Neutrophil (primary cell): ENCODE data around the gene EYS.
"Not testable (repeated sequence)": the region's sequence is repeated elsewhere in the genome, so short reads cannot be mapped to it uniquely, and the experiment has no call there.

Experiments used
- H3K27ac ChIP-seq: fragments of 200-600 bp; sonication (generic); 2 replicates; pipeline ENCODE4 v1.5.1; 2016; ENCODE audit warnings: mild to moderate bottlenecking, moderate library complexity
- H3K27me3 ChIP-seq: fragments of 200-600 bp; sonication (generic); 2 replicates; pipeline ENCODE4 v1.6.0; 2016; ENCODE audit warnings: mild to moderate bottlenecking
- H3K36me3 ChIP-seq: fragments of 200-600 bp; sonication (generic); 2 replicates; pipeline ENCODE4 v1.5.1; 2017
- H3K4me1 ChIP-seq, 2 experiments: fragments of 200-600 bp in 1 of 2; sonication (generic) in 1 of 2; 1 replicate in 1 of 2; 2 replicates in 1 of 2; pipeline versions ENCODE4 v1.5.1 to v1.6.1; 2013 to 2016; ENCODE audit warnings: low read depth in 1 of 2, low read length in 1 of 2, mild to moderate bottlenecking in 1 of 2, moderate library complexity in 1 of 2; ENCODE audit not compliant: control insufficient read depth in 1 of 2, insufficient read depth in 1 of 2
- H3K4me3 ChIP-seq, 2 experiments: fragments of 200-600 bp in 1 of 2; sonication (generic) in 1 of 2; 1 replicate in 1 of 2; 2 replicates in 1 of 2; pipeline ENCODE4 v1.5.1; 2013 to 2016; ENCODE audit warnings: low read depth in 1 of 2, low read length in 1 of 2, mild to moderate bottlenecking in 1 of 2, moderate library complexity in 1 of 2
- H3K9me3 ChIP-seq: fragments of 200-600 bp; sonication (generic); 2 replicates; pipeline ENCODE4 v1.5.1; 2016
- TF ChIP-seq, protein P1 (sequence below): fragments of 200-600 bp; sonication (generic); IDR thresholded peaks from 2 replicates; pipeline ENCODE4 v1.5.1; 2016; ENCODE audit warnings: antibody characterized with exemption

The EYS gene

DNA sequence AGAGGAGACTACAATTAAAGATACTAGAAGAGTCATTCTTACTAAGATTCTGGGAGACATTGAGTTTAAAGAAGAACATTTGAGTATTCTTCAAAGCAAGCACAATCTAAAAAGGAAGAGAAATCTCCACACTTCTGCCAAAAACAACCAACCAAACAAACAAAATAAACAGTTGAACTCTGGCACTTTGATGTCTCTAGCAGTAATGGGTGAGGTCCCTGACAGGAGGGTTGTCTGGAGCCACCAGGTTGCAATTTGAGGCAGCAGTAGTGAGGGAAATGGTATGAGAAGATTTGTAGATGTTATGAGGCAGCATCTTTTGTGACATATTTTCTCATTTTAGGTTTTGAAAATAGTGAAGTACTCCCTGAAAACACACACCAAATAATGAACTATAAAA, 1963.3 kb downstream of the EYS start:
- Histone ChIP-seq H3K27ac (no peak overlapping the region), H3K27me3 (no peaks in the 10 kb centered on the region), H3K4me3 (no peak overlapping the region), H3K9me3 (no peaks in the 10 kb centered on the region), H3K36me3 (no peaks in the 10 kb centered on the region), H3K4me1 (no peaks in the 10 kb centered on the region)
- TF ChIP-seq, protein P1, sequence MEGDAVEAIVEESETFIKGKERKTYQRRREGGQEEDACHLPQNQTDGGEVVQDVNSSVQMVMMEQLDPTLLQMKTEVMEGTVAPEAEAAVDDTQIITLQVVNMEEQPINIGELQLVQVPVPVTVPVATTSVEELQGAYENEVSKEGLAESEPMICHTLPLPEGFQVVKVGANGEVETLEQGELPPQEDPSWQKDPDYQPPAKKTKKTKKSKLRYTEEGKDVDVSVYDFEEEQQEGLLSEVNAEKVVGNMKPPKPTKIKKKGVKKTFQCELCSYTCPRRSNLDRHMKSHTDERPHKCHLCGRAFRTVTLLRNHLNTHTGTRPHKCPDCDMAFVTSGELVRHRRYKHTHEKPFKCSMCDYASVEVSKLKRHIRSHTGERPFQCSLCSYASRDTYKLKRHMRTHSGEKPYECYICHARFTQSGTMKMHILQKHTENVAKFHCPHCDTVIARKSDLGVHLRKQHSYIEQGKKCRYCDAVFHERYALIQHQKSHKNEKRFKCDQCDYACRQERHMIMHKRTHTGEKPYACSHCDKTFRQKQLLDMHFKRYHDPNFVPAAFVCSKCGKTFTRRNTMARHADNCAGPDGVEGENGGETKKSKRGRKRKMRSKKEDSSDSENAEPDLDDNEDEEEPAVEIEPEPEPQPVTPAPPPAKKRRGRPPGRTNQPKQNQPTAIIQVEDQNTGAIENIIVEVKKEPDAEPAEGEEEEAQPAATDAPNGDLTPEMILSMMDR, result no peak

DNA sequence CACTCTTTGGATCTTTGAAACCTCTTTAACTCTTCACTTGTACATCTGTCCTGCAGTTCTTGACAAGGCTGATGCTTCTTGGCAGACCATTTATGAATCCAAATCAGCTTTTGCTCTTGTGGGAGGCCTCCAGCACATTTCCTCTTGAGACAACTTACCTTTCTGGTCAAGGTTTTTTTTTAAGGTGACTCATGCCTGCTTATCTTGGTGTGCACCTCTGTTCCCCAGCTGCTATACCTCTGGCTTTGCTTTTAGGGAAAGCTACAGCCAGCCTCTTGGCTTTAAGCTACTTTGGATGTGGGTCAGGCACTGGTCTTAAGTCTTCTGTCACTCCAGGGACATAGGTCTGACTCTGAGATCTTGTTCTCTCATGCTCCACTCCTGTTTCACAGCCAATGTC, 1965.0 kb downstream of the EYS start:
- TF ChIP-seq, protein P1, result no peak
- H3K36me3 ChIP-seq, result no peaks in the 10 kb centered on the region
- H3K4me3 ChIP-seq, result no peak overlapping the region
- no peaks in the 10 kb centered on the region for H3K27me3 ChIP-seq
- no peak overlapping the region for H3K27ac ChIP-seq
- no peaks in the 10 kb centered on the region for H3K4me1 ChIP-seq
- H3K9me3 ChIP-seq, result no peaks in the 10 kb centered on the region

DNA sequence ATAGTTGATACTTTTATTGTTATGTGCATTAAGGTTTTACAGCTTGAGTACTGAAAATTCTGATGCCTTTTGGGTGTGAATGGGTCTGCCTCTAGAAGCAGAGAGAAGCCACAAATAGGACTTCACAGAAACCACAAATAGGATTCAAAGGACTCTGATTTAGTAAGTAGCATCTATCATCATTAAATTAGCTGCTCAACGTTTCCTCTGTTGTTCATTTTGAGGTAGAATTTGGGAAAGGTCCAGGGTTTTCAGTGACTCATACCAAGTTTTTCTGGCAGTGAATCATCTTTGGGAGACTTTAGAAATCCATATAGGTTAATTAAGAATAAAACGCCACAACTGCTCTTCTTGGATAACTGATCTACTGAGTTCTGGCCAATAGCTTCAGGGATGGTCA, 1966.3 kb downstream of the EYS start:
- TF ChIP-seq, protein P1, result no peak
- no peak overlapping the region for H3K27ac ChIP-seq
- H3K4me3 ChIP-seq, result no peak overlapping the region
- no peaks in the 10 kb centered on the region for H3K27me3 ChIP-seq
- H3K9me3 ChIP-seq, result no peaks in the 10 kb centered on the region
- no peaks in the 10 kb centered on the region for H3K4me1 ChIP-seq
- no peaks in the 10 kb centered on the region for H3K36me3 ChIP-seq

DNA sequence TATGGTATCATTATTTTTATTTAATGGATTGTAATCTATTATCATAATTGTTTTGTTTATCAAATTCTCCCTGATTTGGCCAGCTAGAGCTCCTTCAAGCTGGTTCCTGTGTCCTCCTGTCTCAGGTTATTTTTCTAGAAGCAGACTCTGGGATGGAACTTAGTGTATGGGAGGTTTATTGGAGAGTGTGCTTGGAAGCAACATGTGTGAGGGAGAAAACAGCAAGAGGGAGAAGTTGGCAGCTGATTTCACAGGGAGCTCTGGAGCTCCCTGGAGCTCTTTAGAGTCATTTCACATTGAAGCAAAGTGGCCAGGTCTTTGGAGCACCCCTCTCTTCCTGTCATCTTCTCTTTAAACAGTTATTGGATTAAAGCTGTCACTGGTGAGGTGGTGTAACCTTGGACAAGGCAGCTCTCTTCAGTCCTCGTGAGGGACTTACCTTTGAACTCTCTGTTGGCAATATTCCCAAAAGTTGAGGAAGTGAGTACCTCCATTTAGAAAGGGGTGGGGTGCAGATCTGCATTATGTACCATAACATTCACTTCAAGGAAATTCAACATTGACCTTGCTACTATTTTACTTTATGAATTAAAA, 1967.8 kb downstream of the EYS start:
- Histone ChIP-seq H3K9me3 (no peaks in the 10 kb centered on the region), H3K36me3 (no peaks in the 10 kb centered on the region), H3K27ac (no peak overlapping the region), H3K4me3 (no peak overlapping the region), H3K4me1 (no peaks in the 10 kb centered on the region), H3K27me3 (no peaks in the 10 kb centered on the region)
- TF ChIP-seq, protein P1, result no peak

DNA sequence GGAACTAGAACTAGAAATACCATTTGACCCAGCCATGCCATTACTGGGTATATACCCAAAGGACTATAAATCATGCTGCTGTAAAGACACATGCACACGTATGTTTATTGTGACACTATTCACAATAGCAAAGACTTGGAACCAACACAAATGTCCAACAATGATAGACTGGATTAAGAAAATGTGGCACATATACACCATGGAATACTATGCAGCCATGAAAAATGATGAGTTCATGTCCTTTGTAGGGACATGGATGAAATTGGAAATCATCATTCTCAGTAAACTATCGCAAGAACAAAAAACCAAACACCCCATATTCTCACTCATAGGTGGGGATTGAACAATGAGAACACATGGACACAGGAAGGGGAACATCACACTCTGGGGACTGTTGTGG, 1968.8 kb downstream of the EYS start:
- H3K36me3 ChIP-seq, H3K27me3 ChIP-seq: not testable (repeated sequence)

DNA sequence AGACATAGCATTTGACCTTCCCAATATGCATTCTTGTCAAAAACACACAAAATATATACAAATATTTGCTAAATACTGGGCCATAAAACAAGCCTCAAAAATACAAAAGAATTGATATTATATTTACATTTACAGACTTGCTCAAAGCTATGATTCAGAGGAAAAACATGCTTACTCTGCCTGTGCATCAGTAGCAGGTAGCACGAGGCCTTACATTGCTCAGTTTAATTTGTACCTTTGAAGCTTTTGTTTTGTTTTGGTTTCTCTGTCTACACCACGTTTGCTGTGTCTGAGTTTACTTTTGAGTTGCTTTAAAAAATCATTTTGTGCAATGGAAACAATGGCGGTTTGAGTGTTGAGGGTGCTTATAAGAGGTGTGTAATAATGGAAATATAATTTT, 1972.1 kb downstream of the EYS start:
- no peaks in the 10 kb centered on the region for H3K27me3 ChIP-seq

More for the DNA sequence above, 1968.8 kb downstream of the EYS start:
- not testable (repeated sequence) for H3K9me3 ChIP-seq, H3K4me3 ChIP-seq, H3K4me1 ChIP-seq, H3K27ac ChIP-seq

More for the DNA sequence above, 1972.1 kb downstream of the EYS start:
- Histone ChIP-seq H3K36me3 (no peaks in the 10 kb centered on the region), H3K27ac (no peak overlapping the region), H3K4me1 (no peaks in the 10 kb centered on the region), H3K9me3 (no peaks in the 10 kb centered on the region), H3K4me3 (no peak overlapping the region)
- TF ChIP-seq, protein P1, result no peak
